Activated CD8-positive, alpha-beta memory T cell treated with anti-CD3 and anti-CD28 coated beads for 1 hour (primary cell): ENCODE results near the gene SFTA2.

Source experiments
- DNase-seq, 2 donors: peaks; one replicate each; pipeline ENCODE4 v3.0.0-alpha.2; 2020; ENCODE audit warnings: low read depth in 1 of 2; ENCODE audit errors: extremely low read depth in 1 of 2

The SFTA2 gene

GRCh38 chr6:30891816-30892538 is 40.0 kb downstream of the SFTA2 start:
- no peak for DNase-seq

DNA sequence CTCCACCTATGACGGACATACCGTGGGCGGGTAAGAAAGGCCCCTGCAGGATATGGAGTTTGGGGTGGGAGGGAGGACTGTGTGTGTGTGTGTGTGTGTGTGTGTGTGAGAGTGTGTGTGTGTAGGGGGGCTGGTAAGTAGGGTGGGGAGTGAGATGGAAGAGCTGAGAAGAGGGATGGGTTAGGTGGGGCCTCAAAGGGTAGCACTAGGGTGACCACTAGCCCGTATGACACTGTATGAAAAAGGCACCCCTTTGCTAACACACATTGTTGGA is 40.6 kb downstream of the SFTA2 start:
- DNase-seq, result no peak

DNA sequence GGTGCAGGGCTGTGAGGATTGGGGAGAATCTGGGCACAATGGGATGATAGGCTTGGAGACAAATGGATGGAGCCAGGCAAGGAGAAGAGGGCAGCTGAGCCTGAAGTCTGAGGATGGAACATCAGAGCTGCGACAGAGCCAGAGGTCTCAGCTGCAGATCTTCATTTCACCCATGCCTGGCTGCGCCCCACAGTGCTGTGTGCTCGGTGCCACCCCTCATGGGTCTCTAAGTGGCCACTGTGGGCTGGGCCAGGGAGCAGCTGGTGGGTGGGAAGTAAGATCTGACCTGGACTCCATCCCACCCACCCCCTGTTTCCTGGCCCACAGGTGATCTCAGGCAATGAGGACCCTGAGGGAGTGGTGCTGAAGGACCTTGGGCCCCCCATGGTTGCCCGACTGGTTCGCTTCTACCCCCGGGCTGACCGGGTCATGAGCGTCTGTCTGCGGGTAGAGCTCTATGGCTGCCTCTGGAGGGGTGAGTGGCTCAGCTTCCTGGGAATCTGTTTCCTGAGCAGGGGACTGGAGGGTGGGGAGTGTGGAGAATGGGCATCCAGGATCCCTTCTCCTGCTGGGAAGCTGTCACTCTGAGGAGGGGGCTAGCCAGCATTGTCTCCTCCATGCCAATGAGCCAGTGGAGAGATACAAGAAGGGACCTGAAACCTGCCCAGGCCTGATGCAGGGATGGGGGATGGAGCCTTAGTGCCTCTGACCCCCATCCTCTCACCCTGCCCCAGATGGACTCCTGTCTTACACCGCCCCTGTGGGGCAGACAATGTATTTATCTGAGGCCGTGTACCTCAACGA is 41.1 kb downstream of the SFTA2 start:
- DNase-seq, result no peak

DNA sequence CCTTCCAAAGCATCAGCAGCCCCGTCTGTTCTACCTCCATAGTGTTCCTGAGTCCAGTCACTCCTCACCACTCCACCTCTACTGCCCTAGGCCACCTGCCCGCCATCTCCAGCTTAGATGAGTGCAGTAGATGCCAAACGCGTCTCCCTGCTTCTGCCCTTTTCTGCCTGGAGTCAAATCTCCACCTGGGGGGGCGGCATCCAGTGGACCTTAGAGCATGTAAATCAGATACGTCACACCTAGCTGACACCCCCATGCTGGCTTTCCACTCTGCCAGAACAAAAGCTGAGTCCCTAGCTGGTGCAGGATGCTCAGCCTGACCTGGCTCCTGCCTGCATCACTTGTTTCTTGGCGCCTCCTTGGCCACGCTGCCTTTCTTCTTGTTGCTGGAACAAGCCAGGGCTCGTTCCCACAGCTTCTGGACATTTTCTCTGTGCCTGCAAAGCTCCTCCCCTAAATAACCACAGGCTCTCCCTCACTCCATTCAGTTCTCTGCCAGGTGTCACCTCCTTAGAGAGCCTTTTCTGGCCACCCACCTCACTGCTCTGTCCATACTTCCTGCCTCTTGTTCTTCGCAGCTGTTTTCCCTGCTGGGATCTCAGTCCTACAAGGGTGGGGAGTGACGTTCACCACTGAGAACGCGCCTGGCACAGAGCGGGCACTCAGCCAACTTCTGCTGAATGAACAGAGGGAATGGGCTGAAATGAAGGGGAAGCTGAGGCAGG is 41.9 kb downstream of the SFTA2 start:
- DNase-seq, result no peak

DNA sequence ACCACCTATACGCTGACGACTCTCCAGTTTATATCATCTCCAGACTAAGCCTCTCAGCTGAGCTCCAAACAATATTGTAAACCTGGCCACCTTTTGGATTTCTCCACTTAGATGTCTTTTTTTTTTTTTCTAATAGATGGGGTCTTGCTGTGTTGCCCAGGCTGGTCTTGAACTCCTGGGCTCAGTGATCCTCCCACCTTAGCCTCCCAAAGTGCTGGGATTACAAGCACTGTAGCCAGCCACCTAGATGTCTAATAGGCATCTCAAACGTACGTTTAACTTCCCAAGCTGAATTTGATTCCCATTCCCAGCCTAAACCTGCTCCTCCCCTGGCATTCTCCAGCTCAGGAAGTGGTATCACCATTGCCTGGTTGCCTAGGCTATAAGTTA is 42.5 kb downstream of the SFTA2 start:
- DNase-seq, result no peak

DNA sequence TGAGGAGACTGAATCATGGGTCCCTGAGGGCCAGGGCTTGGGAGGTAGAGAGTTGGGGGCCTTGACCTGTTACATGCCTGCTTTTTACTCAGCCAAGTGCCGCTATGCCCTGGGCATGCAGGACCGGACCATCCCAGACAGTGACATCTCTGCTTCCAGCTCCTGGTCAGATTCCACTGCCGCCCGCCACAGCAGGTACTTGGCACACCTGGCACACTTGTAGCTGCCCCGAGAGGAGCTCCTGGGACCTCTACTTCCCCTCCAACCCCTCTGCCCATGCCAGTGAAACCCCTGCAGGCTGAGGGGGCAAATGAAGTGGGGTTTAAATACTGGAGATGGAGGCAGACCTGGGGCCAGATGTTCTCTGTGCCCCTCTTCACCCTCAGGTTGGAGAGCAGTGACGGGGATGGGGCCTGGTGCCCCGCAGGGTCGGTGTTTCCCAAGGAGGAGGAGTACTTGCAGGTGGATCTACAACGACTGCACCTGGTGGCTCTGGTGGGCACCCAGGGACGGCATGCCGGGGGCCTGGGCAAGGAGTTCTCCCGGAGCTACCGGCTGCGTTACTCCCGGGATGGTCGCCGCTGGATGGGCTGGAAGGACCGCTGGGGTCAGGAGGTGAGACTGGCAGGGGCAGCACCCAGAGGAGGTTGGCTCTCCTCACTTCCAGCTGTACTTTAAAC is 43.0 kb downstream of the SFTA2 start:
- DNase-seq, result no peak

- DNase-seq, result no peak
Observed at GRCh38 chr6:30887901-30888815, 43.8 kb downstream of the SFTA2 start.

DNA sequence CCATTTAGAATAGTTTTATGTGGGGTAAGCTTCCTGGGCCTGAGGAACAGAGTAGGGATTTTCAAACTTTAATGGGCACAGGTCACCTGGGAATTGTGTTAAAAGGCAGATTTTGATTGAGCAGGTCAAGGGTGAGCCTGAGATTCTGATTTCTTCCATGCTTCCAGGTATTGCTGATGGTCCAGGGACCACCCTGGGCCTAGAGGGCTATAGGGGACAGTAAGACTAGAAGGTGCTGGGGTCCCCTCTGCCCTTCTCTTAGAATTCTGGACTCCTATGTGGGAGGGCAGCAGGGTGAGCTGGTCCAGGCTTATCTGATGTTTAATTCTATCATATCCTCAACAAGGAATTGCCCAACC is 45.1 kb downstream of the SFTA2 start:
- DNase-seq, result no peak

GRCh38 chr6:30885999-30886896 is 45.7 kb downstream of the SFTA2 start:
- no peak for DNase-seq

GRCh38 chr6:30885481-30885998 is 46.4 kb downstream of the SFTA2 start:
- no peak for DNase-seq

GRCh38 chr6:30884521-30885480 is 47.2 kb downstream of the SFTA2 start:
- no peak for DNase-seq

DNA sequence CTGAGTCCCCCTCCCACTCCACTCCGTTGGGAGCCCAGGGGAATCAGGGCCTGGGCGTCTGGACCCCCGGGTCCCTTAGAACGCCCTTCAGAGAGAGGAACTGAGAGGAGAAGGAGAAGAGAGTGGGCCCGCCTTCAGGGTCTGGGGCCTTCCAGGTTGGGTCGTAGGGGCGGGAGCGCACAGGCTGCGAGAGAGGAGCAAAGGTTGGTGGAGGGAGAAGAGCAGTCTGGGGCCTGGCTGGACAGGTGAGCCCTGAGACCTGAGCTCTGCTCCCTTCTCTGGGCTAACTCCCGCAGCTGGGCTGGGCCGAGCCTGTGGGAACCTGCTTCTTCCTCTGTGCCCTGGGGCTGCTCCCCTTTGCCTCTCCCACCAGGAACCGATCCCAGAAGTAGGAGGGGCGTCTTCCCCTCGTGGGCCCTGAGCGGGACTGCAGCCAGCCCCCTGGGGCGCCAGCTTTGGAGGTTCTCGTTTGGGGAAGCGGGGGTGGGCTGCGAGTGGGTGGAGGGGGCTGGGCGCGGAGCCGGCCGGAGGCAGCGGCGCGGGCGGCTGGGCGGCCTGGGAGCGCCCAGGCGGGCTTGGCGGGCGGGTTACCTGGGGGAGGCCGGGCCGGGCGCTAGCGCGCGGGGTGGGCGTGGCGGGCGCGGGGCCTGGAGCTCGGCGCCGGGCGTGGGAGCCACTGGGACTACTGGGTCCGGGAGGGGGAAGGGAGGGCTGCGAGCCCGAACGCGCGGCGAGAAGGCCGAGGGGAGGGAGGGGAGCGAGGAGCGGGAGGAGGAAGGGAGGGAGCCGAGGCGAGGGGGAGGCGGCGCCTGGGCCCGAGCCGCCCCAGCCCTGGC is 48.1 kb downstream of the SFTA2 start, which contains the start of gene DDR1:
DDR1 (plus strand) TSS at position 835 of the 836 bp plus-strand sequence. CDS start 4,211 bp downstream, outside the sequence.
- peak in 1 of 2 donors; percentile 28 for DNase-seq

- DNase-seq, result no peak
Observed at GRCh38 chr6:30882759-30883684, 48.9 kb downstream of the SFTA2 start.

GRCh38 chr6:30882204-30882758 is 49.7 kb downstream of the SFTA2 start:
- no peak for DNase-seq

- no peak for DNase-seq
Observed at GRCh38 chr6:30881392-30882203, 50.4 kb downstream of the SFTA2 start.
